Cortex of kidney (tissue), 1 donor: ENCODE results near the gene SLC19A1.

Experiments used
- DNase-seq: peaks from one replicate; lab custom pipeline; 2025; lab: John Stamatoyannopoulos, UW

The SLC19A1 gene

DNA sequence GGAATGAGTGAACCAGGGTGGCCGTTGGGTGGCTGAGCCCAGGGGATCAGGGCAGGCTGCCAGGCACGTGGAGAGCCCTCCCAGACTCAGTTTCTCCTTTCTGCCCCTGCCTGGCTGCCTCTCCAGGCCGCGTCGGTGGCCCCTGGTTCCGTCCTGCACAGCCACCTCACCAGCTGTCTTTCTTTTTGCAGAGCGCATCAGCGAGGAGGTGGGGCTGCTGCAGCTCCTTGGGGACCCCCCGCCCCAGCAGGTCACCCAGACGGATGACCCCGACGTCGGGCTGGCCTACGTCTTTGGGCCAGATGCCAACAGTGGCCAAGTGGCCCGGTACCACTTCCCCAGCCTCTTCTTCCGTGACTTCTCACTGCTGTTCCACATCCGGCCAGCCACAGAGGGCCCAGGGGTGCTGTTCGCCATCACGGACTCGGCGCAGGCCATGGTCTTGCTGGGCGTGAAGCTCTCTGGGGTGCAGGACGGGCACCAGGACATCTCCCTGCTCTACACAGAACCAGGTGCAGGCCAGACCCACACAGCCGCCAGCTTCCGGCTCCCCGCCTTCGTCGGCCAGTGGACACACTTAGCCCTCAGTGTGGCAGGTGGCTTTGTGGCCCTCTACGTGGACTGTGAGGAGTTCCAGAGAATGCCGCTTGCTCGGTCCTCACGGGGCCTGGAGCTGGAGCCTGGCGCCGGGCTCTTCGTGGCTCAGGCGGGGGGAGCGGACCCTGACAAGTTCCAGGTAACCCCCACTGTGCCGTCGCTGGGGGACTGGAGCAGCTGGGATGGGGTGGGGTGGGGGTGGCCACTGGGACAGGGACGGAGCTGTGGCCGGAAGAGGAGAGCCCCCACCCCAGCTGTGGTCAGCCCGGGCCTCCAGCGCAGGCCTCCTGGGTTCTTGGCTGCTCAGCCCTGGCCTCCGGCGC is 73.9 kb downstream of the SLC19A1 start:
- DNase-seq, result no peak

DNA sequence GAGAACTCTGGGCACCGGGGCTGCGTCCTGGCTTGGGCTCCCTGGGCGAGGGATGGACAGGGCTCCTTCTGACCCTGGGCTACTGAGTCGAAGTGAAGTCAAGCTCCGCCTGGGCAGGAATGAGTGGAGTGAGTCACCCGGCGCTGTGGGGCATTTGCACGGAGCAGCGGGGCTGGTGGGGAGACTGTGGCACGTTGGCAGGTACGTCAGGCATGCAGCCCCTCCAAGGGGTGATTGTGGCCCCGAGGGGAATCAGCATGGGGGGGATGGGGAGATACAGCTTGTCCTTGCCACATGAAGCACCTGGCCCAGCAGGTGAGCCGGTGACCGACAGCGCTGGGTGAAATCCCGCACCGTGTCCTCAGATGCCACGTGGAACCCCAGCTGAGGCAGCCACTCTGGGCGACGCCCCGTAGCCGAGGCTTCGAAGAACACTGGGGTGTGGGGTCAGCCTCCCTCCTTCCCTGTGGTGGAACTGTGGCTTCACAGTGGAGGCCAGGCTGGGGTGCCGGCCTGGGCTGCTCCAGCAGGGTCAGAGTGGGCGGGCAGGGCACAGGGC is 74.9 kb downstream of the SLC19A1 start:
- no peak for DNase-seq

DNA sequence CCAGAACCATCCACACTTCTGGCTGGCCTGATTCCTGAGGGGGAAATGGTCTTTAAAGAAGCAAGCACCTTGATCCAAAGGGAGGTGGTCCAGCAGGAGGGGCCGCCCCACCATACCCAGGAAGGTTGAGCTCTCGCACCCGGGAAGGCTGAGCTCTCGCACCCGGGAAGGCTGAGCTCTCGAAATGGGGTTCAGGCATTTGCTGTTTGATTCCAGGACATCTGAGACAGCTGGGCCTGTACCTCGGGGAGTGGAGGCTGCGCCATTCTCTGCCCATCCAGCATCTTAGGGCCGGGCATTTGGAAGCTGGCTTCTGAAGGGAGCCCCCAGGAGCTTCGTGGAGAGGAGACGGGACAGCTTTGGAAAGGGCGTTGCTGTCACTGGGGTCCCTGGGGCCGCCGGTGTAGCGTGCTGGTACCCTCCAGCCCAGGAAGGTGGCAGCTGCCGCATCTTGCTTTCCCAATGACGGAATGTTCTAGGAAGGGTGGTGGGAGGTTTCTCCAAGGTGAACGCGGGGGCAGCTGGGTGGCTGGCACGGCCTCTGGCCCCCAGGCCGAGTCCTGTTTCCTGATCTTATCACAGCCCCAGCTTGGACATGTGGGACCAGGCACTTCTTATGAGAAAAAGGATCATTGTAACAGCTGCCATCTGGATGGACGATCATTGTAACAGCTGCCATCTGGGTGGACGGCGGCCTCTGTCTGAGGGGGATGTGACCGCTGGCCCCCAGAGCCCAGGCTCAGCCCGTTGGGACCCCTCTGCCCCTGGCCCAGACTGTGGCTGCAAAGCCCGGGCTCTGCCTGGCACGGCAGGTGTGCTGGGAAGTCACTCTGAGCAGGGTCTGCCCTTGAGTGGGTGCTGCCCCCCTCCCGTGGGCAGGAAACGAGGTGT is 75.7 kb downstream of the SLC19A1 start:
- no peak for DNase-seq

DNA sequence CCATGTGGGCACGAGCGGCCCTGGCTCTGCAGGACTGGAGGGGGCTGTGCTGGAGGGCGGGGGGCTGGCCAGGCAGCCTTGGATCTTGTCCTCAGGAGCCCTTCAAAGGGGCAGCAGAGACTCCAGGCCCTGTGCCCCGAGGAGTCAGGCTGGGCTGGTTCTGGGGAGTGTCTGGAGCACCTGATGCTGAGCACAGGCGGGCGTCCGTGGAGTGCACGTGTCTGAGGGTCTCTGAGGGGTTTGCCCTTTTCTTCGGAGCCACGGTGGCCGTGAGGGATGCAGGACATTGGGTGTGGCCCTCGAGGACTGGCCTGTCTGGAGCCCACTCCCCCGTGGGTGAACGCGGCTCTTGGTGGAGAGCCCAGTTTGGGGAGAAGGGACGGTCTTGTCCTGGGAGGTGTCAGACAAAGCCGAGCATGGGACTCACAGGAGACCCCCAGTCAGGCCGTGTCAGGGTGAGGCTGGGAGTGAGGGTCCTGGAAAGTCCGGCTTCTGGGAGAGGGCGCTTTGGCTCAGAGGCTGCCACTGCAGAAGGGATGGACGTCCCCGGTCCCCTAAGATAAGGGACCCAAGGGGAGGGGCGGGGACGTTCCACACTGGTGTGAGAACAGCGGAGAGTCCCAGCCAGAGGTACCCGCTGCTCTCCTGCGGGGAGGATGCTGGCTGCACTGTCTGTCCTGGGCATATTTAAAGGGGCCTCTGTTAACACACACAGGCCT is 76.5 kb downstream of the SLC19A1 start:
- DNase-seq, result no peak

DNA sequence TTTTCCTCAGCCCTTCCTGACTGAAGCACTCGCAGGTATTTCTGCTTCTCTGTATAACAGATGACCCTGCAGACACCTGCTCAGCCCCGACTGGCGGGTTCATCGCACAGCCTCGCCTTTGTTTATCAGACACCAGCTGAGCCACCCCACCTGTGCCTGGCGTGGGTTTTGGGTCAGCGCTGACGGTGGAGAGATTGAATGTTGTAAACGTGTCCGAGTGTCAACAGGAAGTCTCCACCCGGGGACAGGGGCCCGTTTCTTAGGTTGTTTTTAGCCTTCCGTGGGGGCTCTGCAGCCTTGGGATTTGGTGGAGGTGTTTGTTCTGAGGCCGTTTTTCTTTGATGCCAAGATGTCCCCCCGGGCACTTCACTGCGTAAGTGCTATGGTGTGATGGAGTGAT is 77.1 kb downstream of the SLC19A1 start:
- DNase-seq, result no peak

DNA sequence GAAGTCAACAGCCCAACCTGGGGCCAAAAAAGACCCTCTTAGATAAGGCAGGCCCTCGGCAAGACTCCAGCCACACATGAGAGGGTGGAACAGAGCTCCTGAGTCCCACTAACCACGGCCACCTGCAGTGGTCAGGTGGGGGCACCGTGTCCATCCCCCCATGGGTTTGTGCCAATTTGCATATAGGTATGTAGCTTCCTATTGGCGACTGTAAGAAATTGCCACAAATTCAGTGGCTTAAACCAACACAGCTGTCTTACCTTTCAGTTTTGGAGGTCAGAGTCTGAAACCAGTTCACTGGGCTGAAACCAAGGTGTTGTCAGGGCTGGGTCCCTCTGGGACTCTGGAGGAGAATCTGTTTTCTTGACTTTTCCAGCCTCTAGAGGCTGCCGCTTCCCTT is 77.9 kb downstream of the SLC19A1 start:
- DNase-seq, result no peak

DNA sequence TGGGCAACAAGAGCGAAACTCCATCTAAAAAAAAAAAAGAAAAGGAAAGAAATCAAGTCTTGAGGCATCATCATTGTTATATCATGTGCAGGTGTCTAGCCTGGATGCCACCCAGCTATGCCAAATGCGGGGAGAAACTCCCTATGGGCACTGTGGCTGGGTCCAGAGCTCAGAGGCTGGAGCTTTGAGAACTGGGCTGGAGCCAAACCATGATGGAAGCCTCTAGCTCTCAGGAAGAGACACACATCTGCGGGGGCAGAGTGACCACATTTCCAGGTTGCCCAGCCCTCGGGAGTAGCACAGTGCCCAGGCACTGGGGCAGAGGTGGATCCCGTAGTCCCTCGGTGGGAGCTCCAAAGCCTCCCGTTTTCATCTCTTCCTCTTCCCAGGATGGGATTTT is 78.4 kb downstream of the SLC19A1 start:
- DNase-seq, result no peak

DNA sequence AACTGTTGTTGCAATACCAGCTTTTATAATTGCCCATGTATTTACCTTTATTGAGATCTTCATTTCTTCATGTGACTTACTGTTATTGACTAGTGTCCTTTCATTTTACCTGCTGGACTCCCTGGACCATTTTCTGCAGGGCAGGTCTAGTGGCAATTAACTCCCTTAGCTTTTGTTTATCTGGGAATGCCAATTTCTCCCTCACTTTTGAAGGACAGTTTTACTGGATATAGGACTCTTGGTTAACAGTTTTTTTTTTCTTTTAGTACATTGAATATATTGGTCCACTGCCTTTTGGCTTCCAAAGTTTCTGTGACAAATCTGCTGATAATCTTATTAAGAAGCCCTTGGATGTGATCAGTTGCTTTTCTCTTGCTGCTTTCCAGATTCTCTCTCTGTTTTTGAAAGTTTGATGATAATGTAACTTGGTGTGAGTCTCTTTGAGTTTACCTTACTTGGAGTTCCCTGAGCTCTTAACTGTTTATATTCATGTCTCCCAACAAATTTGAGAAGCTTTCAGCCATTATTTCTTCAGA is 80.4 kb downstream of the SLC19A1 start:
- DNase-seq, result no peak

DNA sequence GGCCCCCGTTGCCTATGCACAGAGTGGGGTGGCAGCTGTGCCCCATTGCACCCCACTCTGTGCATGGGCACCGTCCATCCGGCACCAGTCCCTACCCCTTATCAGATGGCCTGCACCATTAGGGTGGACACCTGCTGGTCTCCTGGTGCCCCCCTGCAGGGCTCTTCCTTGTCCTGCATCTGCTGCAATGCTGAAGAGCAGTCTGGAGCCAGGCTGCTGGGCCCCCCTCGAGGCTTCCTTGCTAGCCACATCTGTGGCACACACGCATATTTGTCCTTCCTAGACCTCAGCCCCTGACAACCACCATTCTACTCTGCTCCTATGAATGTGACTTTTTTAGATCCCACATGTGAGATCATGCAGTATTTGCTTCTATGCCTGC is 80.9 kb downstream of the SLC19A1 start:
- no peak for DNase-seq

DNA sequence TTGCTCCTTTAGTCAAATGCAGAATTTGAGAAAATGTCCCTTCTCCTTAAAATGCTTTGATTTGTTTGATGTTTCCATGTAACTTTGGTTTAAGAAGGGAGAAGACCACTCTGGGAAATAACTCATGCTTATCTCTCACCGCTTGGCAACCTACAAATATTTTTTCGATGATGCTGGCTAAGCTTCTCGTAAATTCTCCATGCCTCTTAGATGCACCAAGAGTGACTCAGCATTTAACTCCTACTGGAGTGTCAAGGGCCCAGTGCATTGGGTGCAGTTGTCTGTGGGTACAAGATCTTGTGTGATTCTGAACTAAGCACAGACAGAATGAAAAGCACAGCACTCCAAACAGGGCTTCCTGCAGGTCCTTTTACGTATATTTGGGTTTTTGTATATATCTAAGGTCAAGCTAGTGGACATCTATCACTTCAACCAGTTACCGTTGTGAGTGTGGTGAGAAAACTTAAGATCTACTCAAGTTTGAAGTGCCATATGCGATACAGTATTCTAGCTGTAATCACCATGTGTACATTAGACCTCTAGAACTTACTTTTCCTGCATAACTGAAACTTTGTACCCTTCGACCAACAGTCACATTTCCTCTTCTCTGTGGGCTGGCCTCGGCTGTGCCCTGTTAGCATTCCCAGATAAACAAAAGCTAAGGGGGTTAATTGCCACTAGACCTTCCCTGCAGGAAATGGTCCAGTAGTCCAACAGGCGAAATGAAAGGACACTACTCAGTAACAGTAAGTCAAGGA is 81.5 kb downstream of the SLC19A1 start:
- DNase-seq, result no peak

DNA sequence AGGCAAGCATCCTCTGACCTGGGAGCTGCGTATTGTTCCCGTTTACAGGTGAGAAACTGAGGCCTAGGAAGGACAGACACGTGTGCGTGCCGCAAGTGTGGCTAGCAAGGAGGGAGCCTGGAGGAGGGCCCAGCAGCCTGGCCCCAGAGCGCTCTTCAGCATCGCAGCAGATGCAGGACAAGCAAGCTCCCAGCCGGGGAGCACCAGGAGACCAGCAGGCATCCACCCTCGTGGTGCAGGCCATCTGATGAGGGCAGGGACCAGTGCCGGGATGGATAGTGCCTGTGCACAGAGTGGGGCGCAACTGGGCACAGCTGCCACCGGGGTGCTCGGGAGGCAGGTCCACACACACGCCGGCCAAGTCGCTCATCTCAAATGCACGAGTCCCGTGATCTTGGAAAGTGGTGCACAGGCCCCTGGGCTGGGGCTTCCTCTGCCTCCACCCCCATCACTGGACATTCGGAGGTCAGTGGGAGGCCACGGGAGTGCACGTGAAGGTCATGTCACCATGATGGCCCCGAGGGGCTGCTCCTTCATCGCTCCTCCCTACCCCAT is 82.2 kb downstream of the SLC19A1 start:
- DNase-seq, result no peak

DNA sequence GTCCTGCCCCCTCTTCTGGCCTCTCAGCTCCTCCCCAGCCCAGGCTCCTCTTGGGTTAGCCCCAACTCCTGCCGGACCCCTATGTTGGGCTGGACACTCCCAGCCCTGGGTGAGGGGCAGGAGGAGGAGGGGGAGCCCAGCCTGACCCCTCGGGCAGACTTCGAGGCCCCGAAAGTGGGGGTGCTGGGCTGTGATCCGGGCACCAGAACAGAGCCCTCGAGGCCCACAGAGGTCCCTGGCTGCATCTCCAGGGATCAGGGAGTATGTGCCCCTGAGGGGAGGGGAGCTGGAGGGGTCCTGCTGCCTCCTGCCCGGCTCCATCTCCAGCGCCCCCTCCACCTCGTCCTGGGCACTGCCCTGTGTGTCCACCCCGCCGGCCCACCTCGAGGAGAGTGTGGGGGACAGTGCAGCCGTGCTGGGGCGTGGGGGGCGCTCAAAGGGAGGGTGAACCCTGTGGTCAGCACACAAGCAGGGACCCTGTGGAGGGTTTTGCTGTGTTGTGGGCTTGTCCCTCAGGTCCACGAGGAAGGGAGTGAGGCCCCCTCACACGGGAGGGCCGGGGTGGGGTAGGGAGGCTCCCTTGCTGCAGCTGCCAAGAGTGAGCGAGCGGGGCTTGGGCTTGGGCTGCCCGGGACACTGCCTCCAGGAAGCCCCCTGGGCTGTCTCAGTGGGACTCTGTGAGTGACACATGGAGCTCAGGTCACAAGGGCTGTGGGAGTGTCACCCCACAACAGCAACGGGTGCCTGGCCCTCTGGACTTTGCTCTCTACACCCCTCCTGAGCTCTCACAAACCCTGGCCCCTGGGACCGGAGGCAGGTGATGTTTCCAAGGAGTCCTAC is 82.8 kb downstream of the SLC19A1 start:
- DNase-seq, result no peak

DNA sequence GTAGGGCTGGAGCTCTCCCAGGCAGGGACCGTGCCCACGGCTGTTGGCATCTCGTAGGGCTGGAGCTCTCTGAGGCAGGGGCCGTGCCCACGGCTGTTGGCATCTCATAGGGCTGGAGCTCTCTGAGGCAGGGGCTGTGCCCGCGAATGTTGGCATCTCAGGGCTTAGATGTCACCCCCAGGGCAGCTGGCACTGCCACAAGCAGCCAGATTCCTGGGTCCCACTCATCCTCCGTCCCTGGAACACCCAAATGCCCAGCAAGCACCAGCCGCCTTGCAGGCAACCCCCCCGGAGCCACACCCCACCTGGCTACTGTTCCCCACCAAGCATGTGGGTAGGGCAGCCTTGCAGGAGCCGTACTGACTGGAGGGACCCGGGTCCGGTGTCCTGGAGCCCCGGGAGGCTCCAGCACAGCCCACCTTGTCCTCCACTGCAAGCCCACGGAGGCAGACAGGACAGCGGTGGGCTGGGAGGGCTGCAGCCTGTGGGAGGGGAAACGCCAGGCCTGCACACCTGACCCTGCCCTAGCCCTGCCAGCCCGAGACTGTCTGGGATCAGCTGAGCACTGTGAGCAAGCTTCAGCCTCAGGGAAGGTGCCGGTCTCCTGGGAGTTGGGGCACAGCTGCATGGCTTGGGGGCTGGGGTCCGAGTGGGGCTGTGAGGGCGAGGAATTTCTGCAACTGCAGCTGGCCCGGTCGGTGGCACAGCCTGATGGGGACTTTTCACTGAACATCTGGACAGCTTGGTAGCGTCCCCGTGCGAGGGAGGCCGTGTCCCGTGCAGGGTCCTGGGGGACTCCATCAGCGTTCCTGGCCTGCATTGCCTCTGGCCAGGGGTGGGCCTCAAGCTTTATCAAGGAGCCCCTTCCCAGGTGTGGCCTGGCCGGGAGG is 83.7 kb downstream of the SLC19A1 start:
- DNase-seq, result no peak

DNA sequence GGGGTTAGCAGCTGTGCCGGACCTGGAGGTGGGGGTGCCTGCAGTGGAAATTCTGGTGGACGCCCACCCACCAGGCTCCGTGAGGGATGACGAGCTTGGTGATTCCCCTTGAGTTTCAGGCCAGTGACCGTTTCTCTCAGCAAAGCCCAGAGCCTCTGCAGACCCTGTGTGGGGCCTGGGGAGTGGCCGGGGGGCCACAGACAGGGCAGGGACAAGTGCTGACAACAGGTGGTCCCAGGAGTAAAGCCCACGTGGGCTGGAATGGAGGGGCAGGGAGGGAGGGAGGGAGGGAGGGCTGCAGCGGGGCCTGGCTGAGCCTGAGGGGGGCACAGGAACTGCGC is 84.4 kb downstream of the SLC19A1 start:
- no peak for DNase-seq

DNA sequence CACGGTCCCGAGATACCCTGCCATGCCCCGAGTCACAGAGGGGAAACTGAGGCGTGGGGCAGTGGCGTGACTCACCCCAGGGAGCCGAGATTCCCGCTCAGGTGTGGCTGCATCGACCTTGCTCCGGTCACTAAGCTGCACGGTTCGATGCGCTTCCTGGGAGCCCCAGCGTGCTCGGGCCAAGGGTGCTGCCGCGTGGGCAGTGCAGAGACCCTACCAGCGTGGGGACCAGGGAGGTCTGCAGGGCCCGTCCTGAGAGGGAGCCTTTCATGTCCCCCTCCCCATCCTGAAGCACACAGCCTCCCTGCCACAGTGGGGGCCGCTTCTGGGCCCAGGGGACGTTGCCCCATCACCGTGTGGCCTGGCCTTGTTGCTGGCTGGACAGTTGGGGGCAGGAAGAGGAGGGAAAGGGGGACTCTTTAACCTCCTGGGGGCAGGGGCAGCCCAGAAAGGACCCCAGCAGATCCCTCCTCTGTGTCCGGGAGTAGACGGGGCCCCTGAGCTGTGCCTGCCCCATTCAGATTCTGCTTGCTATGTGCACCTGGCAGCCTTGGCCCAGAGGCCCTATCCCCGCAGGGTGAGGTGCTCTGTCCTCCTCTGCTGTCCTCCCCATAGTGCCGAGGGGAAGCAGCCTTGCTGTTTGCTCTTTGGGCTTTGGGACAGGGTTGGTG is 84.9 kb downstream of the SLC19A1 start:
- no peak for DNase-seq

DNA sequence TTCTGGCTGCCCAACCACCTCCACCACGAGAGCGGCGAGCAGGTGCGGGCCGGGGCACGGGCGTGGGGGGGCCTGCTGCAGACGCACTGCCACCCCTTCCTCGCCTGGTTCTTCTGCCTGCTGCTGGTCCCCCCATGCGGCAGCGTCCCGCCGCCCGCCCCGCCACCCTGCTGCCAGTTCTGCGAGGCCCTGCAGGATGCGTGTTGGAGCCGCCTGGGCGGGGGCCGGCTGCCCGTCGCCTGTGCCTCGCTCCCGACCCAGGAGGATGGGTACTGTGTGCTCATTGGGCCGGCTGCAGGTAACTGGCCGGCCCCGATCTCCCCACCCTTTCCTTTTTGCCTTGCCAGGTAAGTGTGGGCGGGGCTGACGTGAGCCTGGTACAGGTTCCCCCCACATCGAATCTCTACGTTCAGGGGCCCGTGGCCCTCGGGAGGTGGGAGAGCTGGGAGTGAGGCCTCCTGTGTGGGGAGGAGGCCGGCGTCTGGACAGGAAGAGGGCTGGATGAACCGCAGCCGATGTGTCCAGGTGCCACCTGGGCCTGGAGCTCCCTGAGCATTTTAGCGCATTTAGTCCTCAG is 85.6 kb downstream of the SLC19A1 start:
- no peak for DNase-seq

DNA sequence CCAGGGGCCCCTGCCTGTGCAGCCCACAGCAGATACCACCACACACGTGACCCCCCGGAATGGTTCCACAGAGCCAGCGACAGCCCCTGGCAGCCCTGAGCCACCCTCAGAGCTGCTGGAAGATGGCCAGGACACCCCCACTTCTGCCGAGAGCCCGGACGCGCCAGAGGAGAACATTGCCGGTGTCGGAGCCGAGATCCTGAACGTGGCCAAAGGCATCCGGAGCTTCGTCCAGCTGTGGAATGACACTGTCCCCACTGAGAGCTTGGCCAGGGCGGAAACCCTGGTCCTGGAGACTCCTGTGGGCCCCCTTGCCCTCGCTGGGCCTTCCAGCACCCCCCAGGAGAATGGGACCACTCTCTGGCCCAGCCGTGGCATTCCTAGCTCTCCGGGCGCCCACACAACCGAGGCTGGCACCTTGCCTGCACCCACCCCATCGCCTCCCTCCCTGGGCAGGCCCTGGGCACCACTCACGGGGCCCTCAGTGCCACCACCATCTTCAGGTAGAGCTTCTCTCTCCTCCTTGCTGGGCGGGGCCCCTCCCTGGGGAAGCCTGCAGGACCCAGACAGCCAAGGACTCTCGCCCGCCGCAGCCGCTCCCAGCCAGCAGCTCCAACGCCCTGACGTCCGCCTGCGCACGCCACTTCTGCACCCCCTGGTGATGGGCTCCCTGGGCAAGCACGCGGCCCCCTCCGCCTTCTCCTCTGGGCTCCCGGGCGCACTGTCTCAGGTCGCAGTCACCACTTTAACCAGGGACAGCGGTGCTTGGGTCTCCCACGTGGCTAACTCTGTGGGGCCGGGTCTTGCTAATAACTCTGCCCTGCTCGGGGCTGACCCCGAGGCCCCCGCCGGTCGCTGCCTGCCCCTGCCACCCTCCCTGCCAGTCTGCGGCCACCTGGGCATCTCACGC is 86.3 kb downstream of the SLC19A1 start:
- DNase-seq, result no peak
